ENCODE data around the gene CKAP4. TPM values are rescaled to one million over a fixed set of nuclear protein-coding genes. Genes with fewer than 3 reads are reported as not detected.

Gene CKAP4
- total RNA-seq, 4 donors from 2014 or later, result 30.6 to 41.4 (median 36.2) TPM

GRCh38 chr12:106248846-106249371, 1.1 kb upstream of the CKAP4 start:
- TF ChIP-seq EP300 (IDR thresholded peaks at IDR 0.05; ENCODE audit: low read depth) (no peak), POLR2A (IDR thresholded peaks at IDR 0.05) (no peak), POLR2AphosphoS5 (IDR thresholded peaks at IDR 0.05) (no peak), CTCF (IDR thresholded peaks at IDR 0.05) (no peak)
- in situ Hi-C loops (cut with MboI; ENCODE audit: low pct_ligation_motif_present in 1 of 4, low pct_unique_long_range_greater_than_20kb in 1 of 4, low sequenced_read_pairs in 3 of 4) (loop anchor here in 1 of 4 donors (10.0 kb wide), 1 partner anchor 46 kb away; no protein-coding TSS in a partner anchor), intact Hi-C loops (cut with DNase I; ENCODE audit: low total_unique reads) (loop anchor here (10.0 kb wide), 2 partner anchors 106 to 846 kb away; partner anchors contain the start of genes CRY1 and POLR3B)
- Histone ChIP-seq H3K27ac (peak overlapping the region; percentile 92 to 99 (median 98)), H3K36me3 (no peaks in the 10 kb centered on the region), H3K9me3 (no peaks in the 10 kb centered on the region), H3K4me3 (peak overlapping the region; percentile 65 to 82 (median 74)), H3K4me1 (peaks cover 29 to 46% (median 37%) of the 10 kb centered on the region in 4 donors), H3K27me3 (no peaks in the 10 kb centered on the region)
- peak; percentile 19 for DNase-seq
- 16% methylated on average over 12 of the region's 12 CpGs; no CpG with 5 or more reads in 1 of the 2 donors for WGBS, 2 donors (ENCODE audit: low coverage in 1 of 2)

- Histone ChIP-seq H3K36me3 (no peaks in the 10 kb centered on the region), H3K4me1 (peaks cover 34 to 46% (median 37%) of the 10 kb centered on the region in 4 donors), H3K27me3 (no peaks in the 10 kb centered on the region), H3K9me3 (no peaks in the 10 kb centered on the region), H3K27ac (peak overlapping the region; percentile 92 to 99 (median 98)), H3K4me3 (peak overlapping the region; percentile 65 to 82 (median 74))
- in situ Hi-C loops (cut with MboI; ENCODE audit: low pct_ligation_motif_present in 1 of 4, low pct_unique_long_range_greater_than_20kb in 1 of 4, low sequenced_read_pairs in 3 of 4), result loop anchor here in 1 of 4 donors (10.0 kb wide), 1 partner anchor 46 kb away; no protein-coding TSS in a partner anchor
- TF ChIP-seq CTCF (IDR thresholded peaks at IDR 0.05) (no peak), EP300 (IDR thresholded peaks at IDR 0.05; ENCODE audit: low read depth) (no peak), POLR2A (IDR thresholded peaks at IDR 0.05) (peak; percentile 24)
- DNase-seq, result peak; percentile 69
- WGBS, 2 donors (ENCODE audit: low coverage in 1 of 2), result 0% methylated on average over 26 of the region's 36 CpGs; no CpG with 5 or more reads in 1 of the 2 donors
- intact Hi-C loops (cut with DNase I; ENCODE audit: low total_unique reads), result loop anchor here (10.0 kb wide), 2 partner anchors 106 to 846 kb away; partner anchors contain the start of genes CRY1 and POLR3B
Measured at GRCh38 chr12:106248312-106248845, 559 bp upstream of the CKAP4 start.

GRCh38 chr12:106246891-106247673, 738 bp downstream of the CKAP4 start:
- 1 to 35% methylated on average over 2 to 53 of the region's 71 CpGs for WGBS, 2 donors (ENCODE audit: low coverage in 1 of 2)
- no peaks in the 10 kb centered on the region for H3K9me3 ChIP-seq
- in situ Hi-C loops (cut with MboI; ENCODE audit: low pct_ligation_motif_present in 1 of 4, low pct_unique_long_range_greater_than_20kb in 1 of 4, low sequenced_read_pairs in 3 of 4), result loop anchor here in 1 of 4 donors (10.0 kb wide), 1 partner anchor 48 kb away; no protein-coding TSS in a partner anchor

More at GRCh38 chr12:106246891-106247673, 738 bp downstream of the CKAP4 start:
- H3K27ac ChIP-seq, result peak overlapping the region; percentile 92 to 99 (median 98)
- no peaks in the 10 kb centered on the region for H3K27me3 ChIP-seq
- intact Hi-C loops (cut with DNase I; ENCODE audit: low total_unique reads), result loop anchor here (10.0 kb wide), 2 partner anchors 108 to 848 kb away; partner anchors contain the start of genes CRY1 and POLR3B
- H3K36me3 ChIP-seq, result no peaks in the 10 kb centered on the region
- H3K4me1 ChIP-seq, result peaks cover 34 to 46% (median 40%) of the 10 kb centered on the region in 4 donors
- DNase-seq, result peak; percentile 63
- H3K4me3 ChIP-seq, result peak overlapping the region; percentile 56 to 82 (median 74)
- TF ChIP-seq POLR2A (IDR thresholded peaks at IDR 0.05), result peak; percentile 13
- TF ChIP-seq CTCF (IDR thresholded peaks at IDR 0.05), result peak in 4 of 5 experiments; percentile 5 to 18 (median 16)
- TF ChIP-seq POLR2AphosphoS5 (IDR thresholded peaks at IDR 0.05), result peak in 1 of 3 donors; percentile 19
- TF ChIP-seq EP300 (IDR thresholded peaks at IDR 0.05; ENCODE audit: low read depth), result no peak

All from transverse colon (tissue), 4 donors.